ENCODE results near the gene DIO2. TPM values are rescaled to one million over a fixed set of nuclear protein-coding genes. Genes with fewer than 3 reads are reported as not detected.

DIO2 gene
- total and polyA plus RNA-seq, 2 of the 8 experiments (the other 6 are each of a cell fraction or from before 2014, with no cell fraction given) = 0.03 to 0.65 TPM

GRCh38 chr14:80223696-80224465 is 12.6 kb upstream of the DIO2 start:
- Histone ChIP-seq H3K27me3 (replicated peaks in 1 of 4; ENCODE audit: control insufficient read depth in 3 of 4, extremely low read depth in 1 of 4, insufficient read depth in 3 of 4, low read length in 3 of 4) (no peaks in the 10 kb centered on the region), H2BK15ac (ENCODE audit: low read length) (no peak overlapping the region), H3K4me3 (ENCODE audit: extremely low read depth in 1 of 4, insufficient read depth in 2 of 4, low read depth in 3 of 4, low read length in 4 of 4) (no peak overlapping the region), H2BK120ac (replicated peaks; ENCODE audit: low read depth, low read length) (no peak overlapping the region), H4K91ac (replicated peaks; ENCODE audit: insufficient read length, low read length) (no peak overlapping the region), H2AK5ac (ENCODE audit: low read depth, low read length) (no peak overlapping the region), H2AFZ (ENCODE audit: low read length) (no peak overlapping the region), H3K79me2 (ENCODE audit: control insufficient read depth in 1 of 2, insufficient read depth in 2 of 2, low read length in 2 of 2) (no peaks in the 10 kb centered on the region), H3K4ac (replicated peaks; ENCODE audit: insufficient read length, low read depth, low read length) (no peak overlapping the region), H3K9ac (replicated peaks in 1 of 4; ENCODE audit: extremely low read depth in 1 of 4, low read depth in 3 of 4, low read length in 3 of 4) (no peak overlapping the region), H3K36me3 (ENCODE audit: control insufficient read depth in 2 of 4, insufficient read depth in 4 of 4, low read length in 3 of 4) (no peaks in the 10 kb centered on the region), H4K20me1 (replicated peaks in 1 of 2; ENCODE audit: control insufficient read depth in 1 of 2, insufficient read depth in 2 of 2, low read length in 2 of 2) (no peaks in the 10 kb centered on the region), H4K8ac (ENCODE audit: extremely low read depth, insufficient read depth, low read length) (no peak overlapping the region), H3K79me1 (ENCODE audit: low read depth, low read length) (no peaks in the 10 kb centered on the region), H4K5ac (ENCODE audit: insufficient read length, low read depth, low read length) (no peak overlapping the region), H2BK12ac (ENCODE audit: low read depth, low read length) (no peak overlapping the region), H3K4me1 (replicated peaks in 1 of 4; ENCODE audit: control insufficient read depth in 3 of 4, insufficient read depth in 4 of 4, low read length in 3 of 4) (no peaks in the 10 kb centered on the region), H3K14ac (ENCODE audit: insufficient read length) (no peak overlapping the region), H3K27ac (ENCODE audit: low read depth, low read length) (no peak overlapping the region), H3K23me2 (ENCODE audit: low read depth, low read length) (no peaks in the 10 kb centered on the region), H3K4me2 (ENCODE audit: insufficient read depth in 1 of 2, low read depth in 2 of 2, low read length in 2 of 2) (no peak overlapping the region), H3K56ac (replicated peaks; ENCODE audit: insufficient read length, low read depth, low read length) (no peak overlapping the region), H2BK5ac (ENCODE audit: low read depth, low read length) (no peak overlapping the region), H3K23ac (ENCODE audit: insufficient read length) (no peak overlapping the region), H3K9me3 (ENCODE audit: insufficient read depth in 2 of 2, low read depth in 1 of 2, low read length in 1 of 2) (0 out of 4 replicates have a peak, but pooled peaks cover 0 to 5% of the 10 kb centered on the region in 2 experiments), H3K18ac (ENCODE audit: extremely low read depth, low read length) (no peak overlapping the region), H2BK20ac (ENCODE audit: low read length) (no peak overlapping the region)
- 93% methylated on average over 3 of the region's 3 CpGs; no CpG with 5 or more reads in 1 of the 2 experiments for WGBS, 2 experiments (ENCODE audit: extremely low coverage in 1 of 2, insufficient coverage in 1 of 2, insufficient read length in 1 of 2, insufficient replicate concordance in 2 of 2, low coverage in 1 of 2, low lambda C conversion rate in 2 of 2, missing lambda C conversion rate in 1 of 2)
- DNase-seq (ENCODE audit: low read depth in 1 of 2, low spot score in 2 of 2) (no peak), FAIRE-seq (no peak)
- CTCF ChIA-PET (ENCODE audit: partially characterized antibody) = interaction anchor here (0.8 kb wide), 1 partner anchor 10 kb away, joined by 3 read pairs; no protein-coding TSS in a partner anchor
- POLR2A ChIA-PET (ENCODE audit: partially characterized antibody) = no interaction called here
- TF ChIP-seq CTBP2 (IDR thresholded peaks at IDR 0.05; ENCODE audit: borderline replicate concordance, insufficient read depth, insufficient read length, low read length) (no peak), NRF1 (IDR thresholded peaks at IDR 0.05; ENCODE audit: low read depth, low read length) (no peak), CTCF (IDR thresholded peaks at IDR 0.05; ENCODE audit: control extremely low read depth in 1 of 3, insufficient read depth in 1 of 3, low read depth in 1 of 3, low read length in 3 of 3) (no peak), HDAC6 (IDR thresholded peaks at IDR 0.05; ENCODE audit: low read depth, low read length) (no peak), SP1 (IDR thresholded peaks at IDR 0.05; ENCODE audit: low read depth, low read length) (no peak), BCL11A (IDR thresholded peaks at IDR 0.05; ENCODE audit: low read depth in 2 of 2, low read length in 2 of 2) (no peak), PHF8 (conservative IDR thresholded peaks at IDR 0.05; ENCODE audit: low read depth, low read length) (no peak), BRCA1 (IDR thresholded peaks at IDR 0.05; ENCODE audit: low read depth, low read length) (no peak), SAP30 (IDR thresholded peaks at IDR 0.05; ENCODE audit: insufficient read depth, insufficient replicate concordance, low read length) (no peak), KDM1A (IDR thresholded peaks at IDR 0.05; ENCODE audit: borderline replicate concordance, low read length) (no peak)
